NCI-H2227 (cell line): ENCODE results near the gene MECR.
"Not testable (repeated sequence)": the region's sequence is repeated elsewhere in the genome, so short reads cannot be mapped to it uniquely, and the experiment has no call there.

Experiments used
- DNase-seq: peaks from one replicate; lab custom pipeline; 2025; ENCODE audit not compliant: unreplicated experiment; lab: John Stamatoyannopoulos, UW

MECR gene

GRCh38 chr1:29237129-29237821, 6.5 kb upstream of the MECR start:
- DNase-seq = peak; percentile 59

GRCh38 chr1:29236712-29237128, 6.0 kb upstream of the MECR start:
- DNase-seq = no peak

GRCh38 chr1:29235955-29236711, 5.4 kb upstream of the MECR start, which contains the start of gene PTPRU:
Gene PTPRU, plus strand, starts transcription at chr1:29236522. Its CDS starts 123 bp downstream, at chr1:29236645.
- peak; percentile 89 for DNase-seq

GRCh38 chr1:29234881-29235280, 4.1 kb upstream of the MECR start:
- DNase-seq = not testable (repeated sequence)

- no peak for DNase-seq
These were observed 3.7 kb upstream of the MECR start for GRCh38 chr1:29234471-29234870.

- DNase-seq = no peak
These were observed 3.0 kb upstream of the MECR start for GRCh38 chr1:29233693-29234092.

- DNase-seq = no peak
These were observed 1.7 kb upstream of the MECR start for GRCh38 chr1:29232387-29232786.

GRCh38 chr1:29230204-29230552, 556 bp downstream of the MECR start:
- DNase-seq = no peak

GRCh38 chr1:29227511-29227910, 3.2 kb downstream of the MECR start:
- no peak for DNase-seq

- no peak for DNase-seq
These were observed 5.4 kb downstream of the MECR start for GRCh38 chr1:29225361-29225760.

- no peak for DNase-seq
These were observed 6.3 kb downstream of the MECR start for GRCh38 chr1:29224356-29224837.

GRCh38 chr1:29223521-29223920, 7.2 kb downstream of the MECR start:
- no peak for DNase-seq

- no peak for DNase-seq
These were observed 8.0 kb downstream of the MECR start for GRCh38 chr1:29222686-29223085.

- not testable (repeated sequence) for DNase-seq
These were observed 8.5 kb downstream of the MECR start for GRCh38 chr1:29222260-29222659.

- DNase-seq = no peak
These were observed 9.4 kb downstream of the MECR start for GRCh38 chr1:29221296-29221695.

GRCh38 chr1:29218223-29218622, 12.5 kb downstream of the MECR start:
- DNase-seq = no peak

- DNase-seq = no peak
These were observed 13.1 kb downstream of the MECR start for GRCh38 chr1:29217633-29218032.

- DNase-seq = peak; percentile 82
These were observed 17.7 kb downstream of the MECR start for GRCh38 chr1:29213055-29213454.

GRCh38 chr1:29211086-29212030, 19.4 kb downstream of the MECR start:
- no peak for DNase-seq

- no peak for DNase-seq
These were observed 20.3 kb downstream of the MECR start for GRCh38 chr1:29210278-29211085.
